Epithelial cell of proximal tubule (primary cell): Measurements from ENCODE around the gene FADS3. TPM values are rescaled to one million over a fixed set of nuclear protein-coding genes. Genes with fewer than 3 reads are reported as not detected.
A peak's percentile ranks its signal among the peaks of the same experiment; 100 is the strongest.

ENCODE experiments used
- DNase-seq: peaks from one replicate; pipeline ENCODE4 v3.0.0-alpha.2; 2011; ENCODE audit warnings: low read depth
- H3K4me3 ChIP-seq: 2 replicates; pipeline ENCODE4 v1.5.1; 2011; ENCODE audit warnings: low read depth, mild to moderate bottlenecking, low read length
- total RNA-seq: library from RNA; depleted of rRNA; stranded (reverse); fragments of >200 nt; gene quantifications from 2 replicates; pipeline ENCODE4 v1.2.3, GENCODE V29; 2015
- TF ChIP-seq, protein P1 (sequence below): conservative IDR thresholded peaks from 2 replicates; pipeline ENCODE4 v1.5.1; 2012; ENCODE audit warnings: low read depth, mild to moderate bottlenecking, low read length

FADS3 gene, protein sequence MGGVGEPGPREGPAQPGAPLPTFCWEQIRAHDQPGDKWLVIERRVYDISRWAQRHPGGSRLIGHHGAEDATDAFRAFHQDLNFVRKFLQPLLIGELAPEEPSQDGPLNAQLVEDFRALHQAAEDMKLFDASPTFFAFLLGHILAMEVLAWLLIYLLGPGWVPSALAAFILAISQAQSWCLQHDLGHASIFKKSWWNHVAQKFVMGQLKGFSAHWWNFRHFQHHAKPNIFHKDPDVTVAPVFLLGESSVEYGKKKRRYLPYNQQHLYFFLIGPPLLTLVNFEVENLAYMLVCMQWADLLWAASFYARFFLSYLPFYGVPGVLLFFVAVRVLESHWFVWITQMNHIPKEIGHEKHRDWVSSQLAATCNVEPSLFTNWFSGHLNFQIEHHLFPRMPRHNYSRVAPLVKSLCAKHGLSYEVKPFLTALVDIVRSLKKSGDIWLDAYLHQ
- total RNA-seq = 40.7 and 48.0 TPM in 2 replicates

DNA sequence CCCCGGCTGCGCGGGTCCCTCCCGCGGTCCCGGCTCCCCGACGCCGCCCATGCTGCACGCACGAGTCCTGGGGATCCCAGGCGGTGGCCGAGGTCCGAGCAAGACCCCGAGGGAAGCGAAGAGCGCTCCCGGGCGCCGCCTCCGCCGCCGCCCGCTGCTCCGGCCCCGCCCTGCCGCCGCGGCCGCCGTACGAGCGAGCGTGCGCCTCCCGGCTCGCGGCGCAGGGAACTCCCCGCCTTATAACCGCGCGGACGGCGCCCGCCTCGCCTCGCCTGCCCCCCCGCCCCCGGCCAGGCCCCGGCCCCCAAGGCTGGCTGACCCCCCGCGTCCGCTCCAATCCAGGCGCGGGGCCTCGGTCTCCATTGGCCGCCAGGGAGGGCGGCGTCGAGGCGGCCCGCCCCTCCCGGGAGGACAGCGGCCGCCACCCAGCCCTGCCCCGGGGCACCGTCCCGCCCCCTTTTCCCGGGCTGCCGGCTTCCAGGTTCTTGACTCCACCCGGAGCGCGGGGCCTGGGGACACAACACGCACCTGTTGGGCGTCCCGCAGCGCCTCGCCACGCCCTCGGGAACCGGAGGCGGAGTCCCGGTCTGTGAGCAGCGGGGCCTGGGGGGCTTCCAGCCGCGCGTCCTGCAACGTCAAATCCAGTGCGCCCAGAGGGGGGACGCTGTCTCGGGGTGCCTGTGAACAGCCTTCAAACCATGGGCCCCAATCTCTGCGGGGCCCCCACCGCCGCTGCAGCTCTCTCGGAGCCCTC is at the start of gene FADS3:
TSS of gene FADS3 (minus strand) at position 215 of the 754 bp plus-strand sequence. CDS start at position 51, 164 bp downstream.
- no peak for DNase-seq
- peak within 1 kb of the TSS; percentile 77 for H3K4me3 ChIP-seq
- TF ChIP-seq, protein P1, sequence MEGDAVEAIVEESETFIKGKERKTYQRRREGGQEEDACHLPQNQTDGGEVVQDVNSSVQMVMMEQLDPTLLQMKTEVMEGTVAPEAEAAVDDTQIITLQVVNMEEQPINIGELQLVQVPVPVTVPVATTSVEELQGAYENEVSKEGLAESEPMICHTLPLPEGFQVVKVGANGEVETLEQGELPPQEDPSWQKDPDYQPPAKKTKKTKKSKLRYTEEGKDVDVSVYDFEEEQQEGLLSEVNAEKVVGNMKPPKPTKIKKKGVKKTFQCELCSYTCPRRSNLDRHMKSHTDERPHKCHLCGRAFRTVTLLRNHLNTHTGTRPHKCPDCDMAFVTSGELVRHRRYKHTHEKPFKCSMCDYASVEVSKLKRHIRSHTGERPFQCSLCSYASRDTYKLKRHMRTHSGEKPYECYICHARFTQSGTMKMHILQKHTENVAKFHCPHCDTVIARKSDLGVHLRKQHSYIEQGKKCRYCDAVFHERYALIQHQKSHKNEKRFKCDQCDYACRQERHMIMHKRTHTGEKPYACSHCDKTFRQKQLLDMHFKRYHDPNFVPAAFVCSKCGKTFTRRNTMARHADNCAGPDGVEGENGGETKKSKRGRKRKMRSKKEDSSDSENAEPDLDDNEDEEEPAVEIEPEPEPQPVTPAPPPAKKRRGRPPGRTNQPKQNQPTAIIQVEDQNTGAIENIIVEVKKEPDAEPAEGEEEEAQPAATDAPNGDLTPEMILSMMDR = no peak

- no peak overlapping the region for H3K4me3 ChIP-seq
- no peak for DNase-seq
- TF ChIP-seq, protein P1 = no peak
Measured at GRCh38 chr11:61940466-61940865, 49.1 kb upstream of the FADS3 start.

DNA sequence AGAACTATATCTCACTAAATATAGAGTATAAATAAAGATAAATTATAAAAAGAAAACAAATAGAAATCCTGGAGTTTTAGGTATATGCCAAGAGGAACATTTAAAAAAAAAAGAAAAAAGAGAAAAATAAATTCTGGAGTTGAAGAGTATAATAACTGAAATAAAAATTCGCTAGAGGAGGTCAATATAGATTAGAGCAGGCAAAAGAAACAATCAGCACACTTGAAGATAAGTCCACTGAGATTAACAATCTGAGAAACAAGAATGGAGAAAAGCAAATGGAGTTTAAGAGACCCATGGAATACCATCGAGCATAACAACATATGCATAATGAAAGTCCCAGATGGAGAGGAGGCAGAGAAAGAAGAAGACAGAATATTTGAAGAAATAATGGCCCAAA is 44.5 kb upstream of the FADS3 start:
- no peak for DNase-seq
- TF ChIP-seq, protein P1 = no peak
- H3K4me3 ChIP-seq = no peak overlapping the region

GRCh38 chr11:61930933-61931332 is 39.6 kb upstream of the FADS3 start:
- H3K4me3 ChIP-seq = no peak overlapping the region
- TF ChIP-seq, protein P1 = no peak
- DNase-seq = no peak

DNA sequence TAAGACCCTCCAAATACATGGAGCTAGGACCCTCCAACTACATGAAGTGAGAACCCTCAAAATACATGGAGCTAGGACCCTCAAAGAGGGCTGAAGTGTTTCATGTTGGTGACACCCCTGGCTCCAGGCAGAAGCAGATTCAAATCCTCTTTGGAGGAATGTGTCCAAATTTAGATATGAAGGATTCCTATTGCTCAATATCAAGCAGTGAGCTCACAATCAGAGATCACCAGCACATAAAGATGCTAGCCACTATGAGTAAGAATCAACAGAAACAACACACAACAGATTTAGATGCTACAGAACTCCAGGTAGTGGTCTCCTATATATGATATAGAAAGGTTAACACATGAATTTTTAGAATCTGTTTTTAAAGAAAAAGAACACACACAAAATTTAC is 37.3 kb upstream of the FADS3 start:
- TF ChIP-seq, protein P1 = no peak
- no peak overlapping the region for H3K4me3 ChIP-seq
- no peak for DNase-seq

GRCh38 chr11:61927501-61927900 is 36.2 kb upstream of the FADS3 start:
- H3K4me3 ChIP-seq = no peak overlapping the region
- no peak for DNase-seq
- TF ChIP-seq, protein P1 = no peak
